Astrocyte (in vitro differentiated cells and primary cell): ENCODE data around the gene TASOR. TPM values are rescaled to one million over a fixed set of nuclear protein-coding genes. Genes with fewer than 3 reads are reported as not detected.

Source experiments
- DNase-seq: peaks from one replicate; pipeline ENCODE4 v3.0.0-alpha.2; 2010; ENCODE audit warnings: low read depth
- FAIRE-seq: peaks from 2 replicates; lab custom pipeline; 2011; peaks lifted over from hg19 to GRCh38; lab: Jason Lieb, UNC
- H2AFZ ChIP-seq: 2 replicates; pipeline ENCODE4 v1.6.0; 2012; ENCODE audit warnings: low read depth, low read length, inconsistent platforms
- H3K27ac ChIP-seq: 2 replicates; pipeline ENCODE4 v1.5.1; 2011; ENCODE audit warnings: low read depth, low read length, inconsistent platforms
- H3K27me3 ChIP-seq: 2 replicates; pipeline ENCODE4 v1.6.0; 2011; ENCODE audit warnings: low read length, inconsistent platforms; ENCODE audit not compliant: insufficient read depth
- H3K36me3 ChIP-seq: 2 replicates; pipeline ENCODE4 v1.5.1; 2011; ENCODE audit warnings: low read length, inconsistent platforms; ENCODE audit not compliant: insufficient read depth
- H3K4me1 ChIP-seq: 2 replicates; pipeline ENCODE4 v1.5.1; 2011; ENCODE audit warnings: low read length, inconsistent platforms; ENCODE audit not compliant: insufficient read depth
- H3K4me2 ChIP-seq: 2 replicates; pipeline ENCODE4 v1.6.0; 2012; ENCODE audit warnings: low read length, inconsistent platforms
- H3K4me3 ChIP-seq: 2 replicates; pipeline ENCODE4 v1.5.1; 2011; ENCODE audit warnings: low read depth, mild to moderate bottlenecking, low read length, inconsistent platforms; ENCODE audit not compliant: insufficient read depth
- H3K79me2 ChIP-seq: 2 replicates; pipeline ENCODE4 v1.6.0; 2012; ENCODE audit warnings: mild to moderate bottlenecking, low read length, inconsistent platforms; ENCODE audit not compliant: insufficient read depth
- H3K9ac ChIP-seq: 2 replicates; pipeline ENCODE4 v1.6.0; 2012; ENCODE audit warnings: mild to moderate bottlenecking, low read length, inconsistent platforms
- H3K9me3 ChIP-seq: 2 replicates; pipeline ENCODE4 v1.5.1; 2012; ENCODE audit warnings: low read depth, mild to moderate bottlenecking, low read length, inconsistent platforms; ENCODE audit not compliant: insufficient read depth
- H4K20me1 ChIP-seq: 2 replicates; pipeline ENCODE4 v1.6.0; 2012; ENCODE audit warnings: low read length, inconsistent platforms; ENCODE audit not compliant: insufficient read depth
- H3K27ac Mint-ChIP-seq: one replicate; pipeline ENCODE4 v1.8.0; 2021; ENCODE audit warnings: mild to moderate bottlenecking, mixed read lengths; ENCODE audit not compliant: unreplicated experiment
- H3K27me3 Mint-ChIP-seq: one replicate; pipeline ENCODE4 v1.8.0; 2021; ENCODE audit warnings: low read depth, mixed read lengths; ENCODE audit not compliant: unreplicated experiment
- H3K36me3 Mint-ChIP-seq: one replicate; pipeline ENCODE4 v1.8.0; 2021; ENCODE audit warnings: low read depth, mixed read lengths; ENCODE audit not compliant: unreplicated experiment
- H3K4me1 Mint-ChIP-seq: one replicate; pipeline ENCODE4 v1.8.0; 2021; ENCODE audit warnings: low read depth, mixed read lengths; ENCODE audit not compliant: unreplicated experiment
- H3K4me3 Mint-ChIP-seq: one replicate; pipeline ENCODE4 v1.8.0; 2021; ENCODE audit warnings: mild to moderate bottlenecking, moderate library complexity, mixed read lengths; ENCODE audit not compliant: unreplicated experiment
- H3K9me3 Mint-ChIP-seq: one replicate; pipeline ENCODE4 v1.8.0; 2021; ENCODE audit warnings: mild to moderate bottlenecking, mixed read lengths; ENCODE audit not compliant: unreplicated experiment
- EZH2 ChIP-seq: IDR thresholded peaks from 2 replicates; pipeline ENCODE4 v1.6.1; 2012; ENCODE audit warnings: mild to moderate bottlenecking, low read length, inconsistent platforms; ENCODE audit not compliant: insufficient read depth
- total RNA-seq: library from RNA; stranded (reverse); gene quantifications from 2 replicates; pipeline ENCODE4 v1.2.1, GENCODE V29; 2021
- TF ChIP-seq, protein P1 (sequence below): IDR thresholded peaks from 2 replicates; pipeline ENCODE4 v1.5.1; 2011; ENCODE audit warnings: low read depth, mild to moderate bottlenecking, inconsistent platforms, low read length, moderate library complexity; ENCODE audit not compliant: insufficient read depth

The TASOR gene
- total RNA-seq, 1 donor from 2014 or later, result 42.0 TPM

DNA sequence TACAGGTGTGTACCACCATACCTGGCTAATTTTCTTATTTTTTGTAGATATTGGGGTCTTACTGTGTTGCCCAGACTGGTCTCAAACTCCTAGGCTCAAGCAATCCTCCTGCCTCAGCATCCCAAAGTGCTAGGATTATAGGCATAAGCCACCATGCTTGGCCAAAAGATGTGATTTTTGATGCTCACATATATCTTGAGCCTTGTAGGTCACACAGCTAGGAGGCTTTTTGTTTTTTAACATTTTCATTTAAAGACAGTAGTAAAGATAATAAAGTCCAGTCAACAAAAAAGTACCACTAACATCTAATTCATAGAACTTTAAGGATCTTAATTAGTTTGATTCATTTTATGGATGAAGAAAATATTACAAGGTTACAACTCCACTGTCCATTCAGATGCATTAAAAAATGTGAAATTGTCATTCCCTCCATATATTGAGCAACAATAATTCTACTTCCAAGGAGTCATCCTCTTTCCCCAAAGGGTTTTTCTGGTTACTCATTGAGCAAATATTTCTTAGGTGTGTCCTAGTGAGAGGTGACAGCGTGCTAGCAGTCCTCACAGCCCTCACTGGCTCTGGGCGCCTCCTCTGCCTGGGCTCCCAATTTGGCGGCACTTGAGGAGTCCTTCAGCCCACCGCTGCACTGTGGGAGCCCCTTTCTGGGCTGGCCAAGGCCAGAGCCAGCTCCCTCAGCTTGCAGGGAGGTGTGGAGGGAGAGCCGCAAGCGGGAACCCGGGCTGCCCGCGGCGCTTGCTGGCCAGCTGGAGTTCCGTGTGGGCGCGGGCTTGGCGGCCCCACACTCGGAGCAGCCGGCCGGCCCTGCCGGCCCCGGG is 8.3 kb upstream of the TASOR start:
- Mint-ChIP-seq H3K4me1 (peaks cover 14% of the 10 kb centered on the region), H3K9me3 (peaks cover 5% of the 10 kb centered on the region), H3K27ac (no peak overlapping the region), H3K4me3 (no peak overlapping the region), H3K36me3 (no peaks in the 10 kb centered on the region), H3K27me3 (no peaks in the 10 kb centered on the region)
- no peak for FAIRE-seq
- TF ChIP-seq, protein P1, sequence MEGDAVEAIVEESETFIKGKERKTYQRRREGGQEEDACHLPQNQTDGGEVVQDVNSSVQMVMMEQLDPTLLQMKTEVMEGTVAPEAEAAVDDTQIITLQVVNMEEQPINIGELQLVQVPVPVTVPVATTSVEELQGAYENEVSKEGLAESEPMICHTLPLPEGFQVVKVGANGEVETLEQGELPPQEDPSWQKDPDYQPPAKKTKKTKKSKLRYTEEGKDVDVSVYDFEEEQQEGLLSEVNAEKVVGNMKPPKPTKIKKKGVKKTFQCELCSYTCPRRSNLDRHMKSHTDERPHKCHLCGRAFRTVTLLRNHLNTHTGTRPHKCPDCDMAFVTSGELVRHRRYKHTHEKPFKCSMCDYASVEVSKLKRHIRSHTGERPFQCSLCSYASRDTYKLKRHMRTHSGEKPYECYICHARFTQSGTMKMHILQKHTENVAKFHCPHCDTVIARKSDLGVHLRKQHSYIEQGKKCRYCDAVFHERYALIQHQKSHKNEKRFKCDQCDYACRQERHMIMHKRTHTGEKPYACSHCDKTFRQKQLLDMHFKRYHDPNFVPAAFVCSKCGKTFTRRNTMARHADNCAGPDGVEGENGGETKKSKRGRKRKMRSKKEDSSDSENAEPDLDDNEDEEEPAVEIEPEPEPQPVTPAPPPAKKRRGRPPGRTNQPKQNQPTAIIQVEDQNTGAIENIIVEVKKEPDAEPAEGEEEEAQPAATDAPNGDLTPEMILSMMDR, result no peak
- TF ChIP-seq EZH2, result no peak
- Histone ChIP-seq H2AFZ (no peak overlapping the region), H3K36me3 (no peaks in the 10 kb centered on the region), H3K4me3 (no peak overlapping the region), H4K20me1 (no peaks in the 10 kb centered on the region), H3K27me3 (no peaks in the 10 kb centered on the region), H3K4me2 (no peak overlapping the region), H3K4me1 (no peaks in the 10 kb centered on the region), H3K9me3 (no peaks in the 10 kb centered on the region), H3K27ac (no peak overlapping the region), H3K79me2 (no peaks in the 10 kb centered on the region), H3K9ac (no peak overlapping the region)
- DNase-seq, result no peak

DNA sequence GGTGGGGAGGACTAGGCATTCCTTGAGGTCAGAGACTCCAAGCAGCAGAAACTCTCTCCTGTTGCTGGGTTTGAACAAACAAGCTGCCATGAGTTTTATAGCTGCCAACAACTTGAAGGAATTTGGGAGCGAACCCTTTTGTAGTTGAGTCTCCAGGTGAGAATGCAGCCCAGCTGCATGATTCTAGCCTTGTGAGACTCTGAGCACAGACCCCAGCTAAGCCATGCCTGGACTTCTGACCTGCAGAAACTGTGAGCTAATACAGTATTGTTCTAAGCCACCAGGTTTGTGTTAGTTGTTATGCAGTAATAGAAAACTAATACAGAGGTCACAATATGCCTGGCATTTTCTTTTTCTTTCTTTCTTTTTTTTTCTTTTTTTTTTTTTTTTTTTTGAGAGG is 6.2 kb upstream of the TASOR start:
- Histone ChIP-seq H3K27ac (no peak overlapping the region), H3K4me1 (no peaks in the 10 kb centered on the region), H3K27me3 (no peaks in the 10 kb centered on the region), H3K79me2 (no peaks in the 10 kb centered on the region), H3K4me3 (no peak overlapping the region), H3K36me3 (no peaks in the 10 kb centered on the region), H3K4me2 (no peak overlapping the region), H2AFZ (no peak overlapping the region), H3K9me3 (no peaks in the 10 kb centered on the region), H4K20me1 (no peaks in the 10 kb centered on the region), H3K9ac (no peak overlapping the region)
- no peak overlapping the region for H3K4me3 Mint-ChIP-seq
- no peaks in the 10 kb centered on the region for H3K27me3 Mint-ChIP-seq
- DNase-seq (no peak), FAIRE-seq (no peak)
- TF ChIP-seq, protein P1, result no peak
- no peak for TF ChIP-seq EZH2
- H3K9me3 Mint-ChIP-seq, result peaks cover 7% of the 10 kb centered on the region
- H3K4me1 Mint-ChIP-seq, result peaks cover 14% of the 10 kb centered on the region
- H3K36me3 Mint-ChIP-seq, result no peaks in the 10 kb centered on the region
- H3K27ac Mint-ChIP-seq, result no peak overlapping the region

DNA sequence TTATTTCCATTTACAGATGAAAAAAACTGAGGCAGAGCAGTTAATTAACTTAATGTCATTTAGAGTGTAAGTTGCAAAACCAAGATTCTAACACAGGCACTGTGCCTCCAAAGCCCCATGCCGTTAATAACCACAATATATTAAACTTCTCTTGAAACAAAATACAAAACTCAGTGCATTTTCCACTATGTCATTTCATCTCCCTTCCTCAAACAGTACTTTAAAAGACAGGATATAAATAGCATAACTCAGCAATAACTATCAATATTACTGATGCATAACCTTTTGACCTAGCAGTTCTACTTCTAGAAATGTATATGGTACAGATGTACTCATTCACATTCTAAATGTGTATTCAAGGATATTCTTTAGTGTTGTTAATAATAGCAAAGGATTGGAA is 5.1 kb upstream of the TASOR start:
- no peaks in the 10 kb centered on the region for H3K27me3 Mint-ChIP-seq
- H3K27ac Mint-ChIP-seq, result no peak overlapping the region
- no peaks in the 10 kb centered on the region for H3K27me3 ChIP-seq
- H3K9me3 Mint-ChIP-seq, result peaks cover 8% of the 10 kb centered on the region
- H3K27ac ChIP-seq, result no peak overlapping the region
- no peaks in the 10 kb centered on the region for H4K20me1 ChIP-seq
- no peak overlapping the region for H3K4me3 ChIP-seq
- H3K9me3 ChIP-seq, result peaks cover 4% of the 10 kb centered on the region
- no peaks in the 10 kb centered on the region for H3K36me3 ChIP-seq
- no peak overlapping the region for H2AFZ ChIP-seq
- DNase-seq, result no peak
- H3K79me2 ChIP-seq, result no peaks in the 10 kb centered on the region
- FAIRE-seq, result no peak
- H3K4me1 ChIP-seq, result peaks cover 3% of the 10 kb centered on the region
- H3K4me3 Mint-ChIP-seq, result no peak overlapping the region
- H3K36me3 Mint-ChIP-seq, result no peaks in the 10 kb centered on the region
- no peak overlapping the region for H3K9ac ChIP-seq
- H3K4me2 ChIP-seq, result no peak overlapping the region
- H3K4me1 Mint-ChIP-seq, result peaks cover 11% of the 10 kb centered on the region
- no peak for TF ChIP-seq EZH2
- TF ChIP-seq, protein P1, result no peak
